SKM-1 treated with dmso at 0.1 percent for 144 hours (cell line): ENCODE measurements around the gene CAVIN3.

Source experiments
- DNase-seq: peaks from one replicate; lab custom pipeline; 2025; ENCODE audit not compliant: unreplicated experiment; lab: John Stamatoyannopoulos, UW

The CAVIN3 gene

GRCh38 chr11:6270584-6271246 is 49.6 kb downstream of the CAVIN3 start:
- DNase-seq: no peak

- DNase-seq: no peak
Measured at GRCh38 chr11:6269994-6270393, 50.3 kb downstream of the CAVIN3 start.
